GM12878 (cell line): ENCODE results near the gene LTB4R2. TPM values are rescaled to one million over a fixed set of nuclear protein-coding genes. Genes with fewer than 3 reads are reported as not detected.

ENCODE experiments used
- ATAC-seq: fragments of 200-7000 bp; cut with Tn5 transposase; 3 replicates; pipeline ENCODE4 v1.9.1; 2020; ENCODE audit warnings: mild to moderate bottlenecking, moderate library complexity
- BruUV-seq: library from RNA; stranded (reverse); fragments of 400-500 nt; replicated peaks from 2 replicates; lab custom pipeline; 2021; lab: Mats Ljungman, UMichigan
- CTCF ChIA-PET: fragments of 300-600 bp; sonication (Branson Sonifier 250); formaldehyde crosslinking; extraction: SDS; loops from one replicate; lab custom pipeline; 2021; ENCODE audit warnings: inconsistent platforms; lab: Yijun Ruan, JAX
- POLR2A ChIA-PET: fragments of 350-600 bp; formaldehyde crosslinking; extraction: SDS; loops from one replicate; lab custom pipeline; 2021; ENCODE audit warnings: inconsistent platforms; lab: Charles Lee
- RAD21 ChIA-PET: fragments of 300-600 bp; sonication (Branson Sonifier 250); formaldehyde crosslinking; loops from one replicate; lab custom pipeline; 2023; ENCODE audit warnings: antibody characterized with exemption; ENCODE audit not compliant: unreplicated experiment; lab: Charles Lee
- SMC1A ChIA-PET: fragments of 300-600 bp; sonication (Branson Sonifier 250); formaldehyde crosslinking; loops from one replicate; lab custom pipeline; 2023; ENCODE audit not compliant: unreplicated experiment, uncharacterized antibody; lab: Charles Lee
- DNase-seq: peaks from one replicate; pipeline ENCODE4 v3.0.0-alpha.2; 2011; ENCODE audit warnings: low read depth, low spot score
- FAIRE-seq: peaks from 3 replicates; lab custom pipeline; 2011; peaks lifted over from hg19 to GRCh38; lab: Jason Lieb, UNC
- H2AFZ ChIP-seq: 2 replicates; pipeline ENCODE4 v1.6.0; 2011; ENCODE audit warnings: low read depth, low read length, control low read depth; ENCODE audit not compliant: control insufficient read depth
- H3K27ac ChIP-seq: 2 replicates; pipeline ENCODE4 v1.5.1; 2011; ENCODE audit warnings: control low read depth; ENCODE audit not compliant: control insufficient read depth, insufficient read depth
- H3K27me3 ChIP-seq, 2 experiments: replicated peaks in 1 of 2; 2 replicates each; pipeline versions ENCODE4 v1.6.0 to v1.6.1; 2011; ENCODE audit warnings: low read length in 1 of 2; ENCODE audit not compliant: control insufficient read depth in 2 of 2, insufficient read depth in 2 of 2
- H3K36me3 ChIP-seq, 2 experiments: 2 replicates each; pipeline ENCODE4 v1.5.1; 2011; ENCODE audit warnings: low read length in 1 of 2; ENCODE audit not compliant: control insufficient read depth in 2 of 2, insufficient read depth in 2 of 2
- H3K4me1 ChIP-seq: 2 replicates; pipeline ENCODE4 v1.6.1; 2011; ENCODE audit warnings: mild to moderate bottlenecking, low read length, moderate library complexity, mixed read lengths; ENCODE audit not compliant: control insufficient read depth, insufficient read depth
- H3K4me2 ChIP-seq: 2 replicates; pipeline ENCODE4 v1.6.0; 2011; ENCODE audit warnings: control low read depth; ENCODE audit not compliant: control insufficient read depth, insufficient read depth
- H3K4me3 ChIP-seq: fragments of 200-600 bp; sonication (generic); 2 replicates; pipeline ENCODE4 v1.5.1; 2016
- H3K79me2 ChIP-seq: 2 replicates; pipeline ENCODE4 v1.6.0; 2011; ENCODE audit warnings: low read length; ENCODE audit not compliant: control insufficient read depth, insufficient read depth
- H3K9ac ChIP-seq: 2 replicates; pipeline ENCODE4 v1.8.0; 2011; ENCODE audit warnings: low read length, control low read depth, mixed read lengths; ENCODE audit not compliant: control insufficient read depth, insufficient read depth
- H3K9me3 ChIP-seq: replicated peaks from 3 replicates; pipeline ENCODE4 v1.5.1; 2011; ENCODE audit warnings: mild to moderate bottlenecking, low read length; ENCODE audit not compliant: control insufficient read depth, insufficient read depth
- H4K20me1 ChIP-seq: 2 replicates; pipeline ENCODE4 v1.6.0; 2011; ENCODE audit not compliant: control insufficient read depth, insufficient read depth
- ATF7 ChIP-seq: fragments of 450-650 bp; IDR thresholded peaks from 2 replicates; pipeline ENCODE4 v1.6.1; 2016; ENCODE audit warnings: low read depth, mild to moderate bottlenecking
- CBX3 ChIP-seq: fragments of 200-600 bp; sonication (generic); IDR thresholded peaks from 2 replicates; pipeline ENCODE4 v1.6.1; 2016; ENCODE audit warnings: low read depth, borderline replicate concordance
- ETV6 ChIP-seq, 2 experiments: fragments of 450-650 bp in 1 of 2; IDR thresholded peaks in 1 of 2; conservative IDR thresholded peaks in 1 of 2; 2 replicates each; pipeline ENCODE4 v1.6.1; 2014; ENCODE audit warnings: antibody characterized with exemption in 1 of 2, borderline replicate concordance in 1 of 2, low read depth in 1 of 2, mild to moderate bottlenecking in 1 of 2, moderate library complexity in 1 of 2
- HCFC1 ChIP-seq: fragments of 150-350 bp; IDR thresholded peaks from 2 replicates; pipeline ENCODE4 v1.6.1; 2014; ENCODE audit warnings: low read length
- IRF5 ChIP-seq: fragments of 450-650 bp; IDR thresholded peaks from 2 replicates; pipeline ENCODE4 v1.6.1; 2017; ENCODE audit warnings: borderline replicate concordance
- NFIC ChIP-seq: IDR thresholded peaks from 2 replicates; pipeline ENCODE4 v1.6.1; 2012; ENCODE audit warnings: low read depth, mild to moderate bottlenecking, inconsistent platforms, low read length, moderate library complexity
- SKIL ChIP-seq: fragments of 450-650 bp; IDR thresholded peaks from 2 replicates; pipeline ENCODE4 v1.6.1; 2017; ENCODE audit warnings: mild to moderate bottlenecking, low read depth, inconsistent platforms; ENCODE audit not compliant: poor library complexity, severe bottlenecking
- SMARCA5 ChIP-seq: fragments of 450-650 bp; IDR thresholded peaks from 2 replicates; pipeline ENCODE4 v1.6.1; 2017; ENCODE audit warnings: mild to moderate bottlenecking
- YY1 ChIP-seq: IDR thresholded peaks from 2 replicates; pipeline ENCODE4 v1.6.1; 2011; ENCODE audit warnings: low read depth, mild to moderate bottlenecking, low read length
- ZBTB40 ChIP-seq: fragments of 450-650 bp; IDR thresholded peaks from 2 replicates; pipeline ENCODE4 v1.6.1; 2016; ENCODE audit warnings: mild to moderate bottlenecking, moderate library complexity, borderline replicate concordance
- ZNF592 ChIP-seq: fragments of 450-650 bp; IDR thresholded peaks from 2 replicates; pipeline ENCODE4 v1.6.1; 2017; ENCODE audit warnings: mild to moderate bottlenecking, moderate library complexity
- WGBS: methylation state at CpG from one replicate; pipeline ENCODE4 v1.1.6; 2016; ENCODE audit warnings: low lambda C conversion rate; ENCODE audit not compliant: insufficient replicate concordance, insufficient coverage; ENCODE audit errors: missing lambda C conversion rate; 5-methylcytosine and 5-hydroxymethylcytosine counted together
- in situ Hi-C: fragments of 300-500 bp; cut with MboI; formaldehyde crosslinking; loops from 9 replicates; pipeline ENCODE4 v1.14.3; 2018; ENCODE audit warnings: mixed read lengths
- intact Hi-C: fragments of 100-400 bp; cut with micrococcal nuclease; formaldehyde crosslinking; loops from one replicate; pipeline ENCODE4 v1.14.2; 2022; ENCODE audit not compliant: unreplicated experiment
- polyA plus RNA-seq, 11 experiments: library from polyadenylated mRNA; depleted of rRNA in 4 of 11; unstranded in 6 of 11; stranded (reverse) in 5 of 11; fragments of >200 nt; fragmentation: Nextera tagmentation in 4 of 11; fragmentation: Illumina TruSeq in 1 of 11; extraction: Ambion mirVana in 4 of 11; extraction: Trizol in 1 of 11; gene quantifications; 1 replicate in 1 of 11; 2 replicates in 10 of 11; pipeline versions ENCODE4 v1.2.1 to v1.2.3, GENCODE V29; 2011 to 2016; ENCODE audit warnings: inconsistent platforms in 2 of 11, missing spikeins in 2 of 11, low read depth in 1 of 11
- total RNA-seq, 4 experiments: library from RNA; depleted of rRNA in 3 of 4; stranded (reverse); fragments of >200 nt in 3 of 4; fragmentation: Illumina TruSeq in 1 of 4; extraction: Trizol in 1 of 4; gene quantifications; 2 replicates each; pipeline versions ENCODE4 v1.2.1 to v1.2.3, GENCODE V29; 2013 to 2021

Gene LTB4R2
- total and polyA plus RNA-seq, 10 of the 15 experiments (the other 5 are each of a cell fraction or from before 2014, with no cell fraction given), result 0.06 to 16.0 (median 2.6) TPM

- Histone ChIP-seq H3K9ac (no peak overlapping the region), H4K20me1 (no peaks in the 10 kb centered on the region), H3K27ac (no peak overlapping the region), H3K4me1 (peaks cover 11% of the 10 kb centered on the region), H3K4me3 (no peak overlapping the region), H3K79me2 (no peaks in the 10 kb centered on the region), H3K9me3 (no peaks in the 10 kb centered on the region), H3K4me2 (no peak overlapping the region), H3K36me3 (peaks cover 13 to 29% of the 10 kb centered on the region in 2 experiments), H3K27me3 (no peaks in the 10 kb centered on the region), H2AFZ (no peak overlapping the region)
- ChIA-PET SMC1A (interaction anchor here (1.1 to 3.0 kb wide), 7 partner anchors 9 to 49 kb away, joined by 3 to 18 read pairs (median 8); partner anchors contain the start of genes CIDEB, DHRS1, NOP9 and RABGGTA), CTCF (interaction anchor here (0.7 to 13.4 kb wide), 7 partner anchors 9 to 94 kb away, joined by 3 to 269 read pairs (median 11); partner anchors contain the start of genes CIDEB, DHRS1, NOP9 and RABGGTA), RAD21 (interaction anchor here (1.7 to 3.0 kb wide), 4 partner anchors 9 to 48 kb away, joined by 5 to 16 read pairs (median 10); partner anchors contain the start of genes DHRS1, NOP9 and TINF2), POLR2A (interaction anchor here (0.9 to 2.5 kb wide), 4 partner anchors 10 to 78 kb away, joined by 4 to 9 read pairs (median 6); partner anchors contain the start of gene TINF2)
- no TSS peak for BruUV-seq
- in situ Hi-C loops, result no loop called here
- FAIRE-seq (no peak), DNase-seq (no peak), ATAC-seq (no peak)
- intact Hi-C loops, result no loop called here
- TF ChIP-seq HCFC1 (no peak), IRF5 (no peak), ZNF592 (no peak), SMARCA5 (no peak), ATF7 (no peak), ETV6 (conservative IDR thresholded peaks at IDR 0.05 in 1 of 2, IDR thresholded peaks at IDR 0.05 in 1 of 2; ENCODE audit: borderline replicate concordance in 1 of 2, low read depth in 1 of 2) (no peak), YY1 (no peak), ZBTB40 (no peak), NFIC (no peak), SKIL (no peak), CBX3 (no peak)
- WGBS, result 84% methylated on average over 9 of the region's 9 CpGs
Observed at GRCh38 chr14:24290746-24291145, 19.2 kb upstream of the LTB4R2 start.
